Activated CD8-positive, alpha-beta T cell treated with anti-CD3 and anti-CD28 coated beads for 36 hours (primary cell): ENCODE data around the gene MYO16. TPM values are rescaled to one million over a fixed set of nuclear protein-coding genes. Genes with fewer than 3 reads are reported as not detected.

ENCODE experiments used
- ATAC-seq: fragments of 200-7000 bp; cut with Tn5 transposase; one replicate; pipeline ENCODE4 v1.10.0; 2021; ENCODE audit warnings: mild to moderate bottlenecking, moderate library complexity
- CTCF ChIA-PET: fragments of 350-600 bp; sonication (Branson Sonifier 250); formaldehyde crosslinking; loops from one replicate; lab custom pipeline; 2021; ENCODE audit warnings: antibody characterized with exemption; lab: Charles Lee
- POLR2A ChIA-PET: fragments of 350-600 bp; sonication (Branson Sonifier 250); formaldehyde crosslinking; loops from one replicate; lab custom pipeline; 2021; ENCODE audit warnings: antibody characterized with exemption; lab: Charles Lee
- DNase-seq: peaks from one replicate; pipeline ENCODE4 v3.0.0-alpha.2; 2020
- H3K27ac Mint-ChIP-seq: one replicate; pipeline ENCODE4 v1.8.0; 2021; ENCODE audit warnings: mild to moderate bottlenecking, mixed read lengths
- H3K27me3 Mint-ChIP-seq: one replicate; pipeline ENCODE4 v1.8.0; 2021; ENCODE audit warnings: mixed read lengths
- H3K36me3 Mint-ChIP-seq: one replicate; pipeline ENCODE4 v1.8.0; 2021; ENCODE audit warnings: low read depth, mixed read lengths
- H3K4me1 Mint-ChIP-seq: one replicate; pipeline ENCODE4 v1.8.0; 2021; ENCODE audit warnings: low read depth, mixed read lengths
- H3K4me3 Mint-ChIP-seq: one replicate; pipeline ENCODE4 v1.8.0; 2021; ENCODE audit warnings: mild to moderate bottlenecking, moderate library complexity, mixed read lengths
- H3K9me3 Mint-ChIP-seq: one replicate; pipeline ENCODE4 v1.8.0; 2021; ENCODE audit warnings: mixed read lengths
- intact Hi-C: fragments of 100-400 bp; cut with micrococcal nuclease; formaldehyde crosslinking; loops from one replicate; pipeline ENCODE4 v1.10.0; 2022
- total RNA-seq, 2 experiments: library from RNA; stranded (reverse); gene quantifications; one replicate each; pipeline ENCODE4 v1.2.3, GENCODE V29; 2021
- TF ChIP-seq, protein P1 (sequence below): fragments of 200-600 bp; IDR thresholded peaks from one replicate; pipeline ENCODE4 v1.8.0; 2022; ENCODE audit warnings: antibody characterized with exemption, mild to moderate bottlenecking

Gene MYO16
- total RNA-seq, 2 experiments from 2014 or later, result not detected

- ChIA-PET POLR2A (no interaction called here), CTCF (no interaction called here)
- intact Hi-C loops, result no loop called here
- Mint-ChIP-seq H3K27ac (no peak overlapping the region), H3K27me3 (peaks cover 3% of the 10 kb centered on the region), H3K9me3 (peaks cover 9% of the 10 kb centered on the region), H3K4me1 (no peaks in the 10 kb centered on the region), H3K4me3 (no peak overlapping the region), H3K36me3 (no peaks in the 10 kb centered on the region)
- TF ChIP-seq, protein P1, sequence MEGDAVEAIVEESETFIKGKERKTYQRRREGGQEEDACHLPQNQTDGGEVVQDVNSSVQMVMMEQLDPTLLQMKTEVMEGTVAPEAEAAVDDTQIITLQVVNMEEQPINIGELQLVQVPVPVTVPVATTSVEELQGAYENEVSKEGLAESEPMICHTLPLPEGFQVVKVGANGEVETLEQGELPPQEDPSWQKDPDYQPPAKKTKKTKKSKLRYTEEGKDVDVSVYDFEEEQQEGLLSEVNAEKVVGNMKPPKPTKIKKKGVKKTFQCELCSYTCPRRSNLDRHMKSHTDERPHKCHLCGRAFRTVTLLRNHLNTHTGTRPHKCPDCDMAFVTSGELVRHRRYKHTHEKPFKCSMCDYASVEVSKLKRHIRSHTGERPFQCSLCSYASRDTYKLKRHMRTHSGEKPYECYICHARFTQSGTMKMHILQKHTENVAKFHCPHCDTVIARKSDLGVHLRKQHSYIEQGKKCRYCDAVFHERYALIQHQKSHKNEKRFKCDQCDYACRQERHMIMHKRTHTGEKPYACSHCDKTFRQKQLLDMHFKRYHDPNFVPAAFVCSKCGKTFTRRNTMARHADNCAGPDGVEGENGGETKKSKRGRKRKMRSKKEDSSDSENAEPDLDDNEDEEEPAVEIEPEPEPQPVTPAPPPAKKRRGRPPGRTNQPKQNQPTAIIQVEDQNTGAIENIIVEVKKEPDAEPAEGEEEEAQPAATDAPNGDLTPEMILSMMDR, result no peak
- DNase-seq (no peak), ATAC-seq (no peak)
Observed at GRCh38 chr13:109227344-109227940, 598.0 kb downstream of the MYO16 start.

GRCh38 chr13:109228211-109228610, 598.8 kb downstream of the MYO16 start:
- intact Hi-C loops, result no loop called here
- TF ChIP-seq, protein P1, result no peak
- no peak overlapping the region for H3K27ac Mint-ChIP-seq

DNA sequence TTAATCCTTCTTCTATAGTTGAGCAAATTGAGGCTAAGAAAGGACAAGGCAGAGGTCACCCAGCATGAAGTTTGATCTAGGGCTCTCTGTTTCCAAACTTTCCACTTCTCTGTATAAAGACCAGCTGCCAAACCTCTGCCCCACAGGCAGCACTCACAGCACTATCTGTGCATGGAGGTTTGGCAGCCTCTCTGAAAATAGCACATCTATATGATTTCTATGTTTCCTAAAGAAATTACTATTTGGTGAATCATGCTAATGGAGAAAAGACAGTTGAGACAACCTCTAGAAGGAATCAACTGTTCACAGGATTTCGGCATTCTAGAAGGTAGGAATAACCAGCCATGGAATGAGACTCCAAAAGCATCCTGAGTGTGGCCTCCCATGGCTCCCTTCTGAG, 602.5 kb downstream of the MYO16 start:
- no peaks in the 10 kb centered on the region for H3K4me1 Mint-ChIP-seq
- H3K36me3 Mint-ChIP-seq, result no peaks in the 10 kb centered on the region
- H3K27me3 Mint-ChIP-seq, result peaks cover 9% of the 10 kb centered on the region
- H3K9me3 Mint-ChIP-seq, result peaks cover 5% of the 10 kb centered on the region
- H3K4me3 Mint-ChIP-seq, result no peak overlapping the region
- intact Hi-C loops, result no loop called here
- TF ChIP-seq, protein P1, result no peak
- DNase-seq (no peak), ATAC-seq (no peak)
- ChIA-PET POLR2A (no interaction called here), CTCF (no interaction called here)
- no peak overlapping the region for H3K27ac Mint-ChIP-seq

More at GRCh38 chr13:109228211-109228610, 598.8 kb downstream of the MYO16 start:
- Mint-ChIP-seq H3K4me3 (no peak overlapping the region), H3K36me3 (no peaks in the 10 kb centered on the region), H3K9me3 (peaks cover 9% of the 10 kb centered on the region), H3K4me1 (no peaks in the 10 kb centered on the region), H3K27me3 (peaks cover 3% of the 10 kb centered on the region)
- ATAC-seq (no peak), DNase-seq (no peak)
- POLR2A ChIA-PET, result no interaction called here
- CTCF ChIA-PET, result no interaction called here

DNA sequence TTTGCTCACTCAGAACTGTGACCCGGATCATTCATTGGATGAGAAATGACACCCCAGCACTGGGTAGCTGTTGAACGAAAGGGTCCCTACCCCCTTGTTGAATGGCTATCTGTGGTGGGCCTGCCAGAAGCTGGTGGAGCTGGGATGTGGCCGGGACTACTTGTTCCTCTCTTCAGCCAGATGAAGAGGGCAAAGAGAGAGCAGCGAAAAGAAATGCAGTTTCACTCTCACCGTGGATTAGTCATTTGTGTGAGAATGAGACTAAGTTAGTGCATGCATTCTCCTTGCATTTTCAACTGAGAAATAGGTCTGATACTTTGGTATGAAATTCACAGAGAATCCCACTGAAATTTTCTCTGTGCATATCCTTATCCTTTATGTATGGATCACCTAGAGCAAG, 603.9 kb downstream of the MYO16 start:
- TF ChIP-seq, protein P1, result no peak
- CTCF ChIA-PET, result no interaction called here
- ATAC-seq, result no peak

DNA sequence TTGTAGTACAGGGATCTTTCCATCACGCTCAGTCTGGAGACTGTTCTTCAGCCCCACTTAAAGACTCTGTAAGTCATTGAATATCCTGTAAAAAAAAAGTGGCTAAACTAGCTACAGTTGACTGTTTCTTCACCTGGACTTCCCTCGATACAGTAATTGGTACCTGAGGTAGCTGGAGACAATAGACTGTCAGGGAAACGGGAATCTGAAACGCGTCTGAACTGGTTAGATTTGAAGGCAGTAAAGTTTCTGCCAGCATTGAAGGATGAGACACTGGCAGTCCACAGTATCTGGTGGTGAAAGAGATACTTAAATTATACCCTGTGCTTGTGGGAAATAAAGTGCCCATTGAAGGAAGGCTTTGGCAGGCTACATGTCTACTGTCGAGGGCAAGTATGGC, 606.5 kb downstream of the MYO16 start:
- H3K27ac Mint-ChIP-seq, result no peak overlapping the region
- no peaks in the 10 kb centered on the region for H3K9me3 Mint-ChIP-seq
- ChIA-PET POLR2A (no interaction called here), CTCF (no interaction called here)
- ATAC-seq (no peak), DNase-seq (no peak)
- TF ChIP-seq, protein P1, result no peak
- H3K4me3 Mint-ChIP-seq, result no peak overlapping the region
- no peaks in the 10 kb centered on the region for H3K4me1 Mint-ChIP-seq
- H3K27me3 Mint-ChIP-seq, result peaks cover 6% of the 10 kb centered on the region
- intact Hi-C loops, result no loop called here
- H3K36me3 Mint-ChIP-seq, result no peaks in the 10 kb centered on the region

More for the DNA sequence above, 603.9 kb downstream of the MYO16 start:
- Mint-ChIP-seq H3K27me3 (peaks cover 9% of the 10 kb centered on the region), H3K4me3 (no peak overlapping the region), H3K4me1 (no peaks in the 10 kb centered on the region), H3K27ac (no peak overlapping the region), H3K9me3 (peaks cover 5% of the 10 kb centered on the region), H3K36me3 (no peaks in the 10 kb centered on the region)
- intact Hi-C loops, result no loop called here
- POLR2A ChIA-PET, result no interaction called here
- no peak for DNase-seq
